GM18861 (cell line): Measurements from ENCODE around the gene LAMA2.

Experiments
- ATAC-seq: cut with Tn5 transposase; IDR thresholded peaks from one replicate; pipeline ENCODE4 v1.9.1; 2021; ENCODE audit not compliant: unreplicated experiment

LAMA2 gene

DNA sequence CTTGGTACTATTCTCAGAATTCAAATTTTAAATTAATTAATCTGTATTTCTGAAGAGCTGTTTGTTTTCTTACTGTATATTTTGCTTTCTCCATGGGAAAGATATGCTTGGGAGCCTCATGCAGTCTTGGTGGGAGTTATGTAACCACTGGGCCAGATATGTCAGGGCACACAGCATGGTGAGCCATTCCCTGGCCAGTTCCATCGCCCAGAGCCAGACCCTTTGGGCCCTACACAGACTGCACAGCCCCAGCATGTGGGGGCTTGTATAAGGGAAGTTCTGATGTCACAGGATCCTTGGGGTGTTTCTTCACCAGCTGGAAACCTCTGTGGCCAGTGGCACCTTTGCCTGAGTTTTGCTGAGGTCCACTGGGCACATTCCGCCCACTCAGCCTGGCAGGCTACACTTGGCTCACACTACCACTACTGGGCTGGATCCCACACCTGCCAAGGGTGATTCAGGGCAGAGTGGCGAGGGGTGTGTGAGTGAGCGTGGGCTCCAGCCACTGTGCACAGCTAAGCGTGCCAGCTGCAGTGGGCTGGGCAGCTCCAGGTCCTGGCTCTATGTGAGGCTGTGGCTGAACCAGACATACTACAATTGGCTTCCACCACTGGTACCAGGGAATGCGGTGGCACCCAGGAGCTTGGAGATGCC, 533.5 kb downstream of the LAMA2 start:
- no peak for ATAC-seq

GRCh38 chr6:129417416-129418086, 534.6 kb downstream of the LAMA2 start:
- no peak for ATAC-seq

GRCh38 chr6:129419324-129419723, 536.4 kb downstream of the LAMA2 start:
- no peak for ATAC-seq

GRCh38 chr6:129426343-129426742, 543.4 kb downstream of the LAMA2 start:
- ATAC-seq = no peak

DNA sequence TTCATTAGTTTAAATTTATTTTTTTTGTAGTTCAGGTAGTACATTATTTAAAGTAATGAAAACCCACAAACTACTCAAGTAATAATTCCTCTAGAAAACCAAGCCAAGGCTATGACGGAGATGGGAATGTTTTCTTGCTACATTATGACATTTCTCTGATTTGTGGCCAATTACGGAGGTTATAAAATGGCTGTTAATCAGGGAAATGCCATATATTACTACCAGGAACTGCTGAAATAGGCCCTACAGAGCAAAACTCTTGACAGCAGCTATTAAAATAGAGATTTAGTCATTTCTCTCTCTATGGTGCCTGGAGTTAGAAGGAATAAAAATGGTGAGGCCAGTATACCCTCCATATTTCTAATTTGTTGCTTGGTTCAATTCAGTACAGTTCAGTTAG, 547.0 kb downstream of the LAMA2 start:
- no peak for ATAC-seq

GRCh38 chr6:129432738-129433137, 549.8 kb downstream of the LAMA2 start:
- no peak for ATAC-seq

DNA sequence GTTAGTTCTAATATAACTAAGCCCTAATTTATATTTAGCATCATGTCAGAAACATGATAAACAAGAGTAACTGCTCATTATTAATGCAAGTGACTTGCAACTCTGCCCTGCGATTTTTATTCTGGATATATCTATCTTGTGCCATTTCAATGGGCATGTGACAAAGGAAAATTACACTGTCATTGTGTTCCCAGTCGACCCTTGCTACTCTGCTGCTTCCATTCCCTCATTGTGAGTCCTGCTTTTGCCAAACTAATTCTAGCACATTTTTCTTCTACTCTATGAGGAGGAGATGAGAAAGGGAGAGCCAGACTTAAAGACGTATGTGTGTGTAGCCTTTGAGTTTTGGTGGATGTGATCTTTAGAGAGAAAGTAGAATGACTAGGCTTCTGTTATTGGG, 551.2 kb downstream of the LAMA2 start:
- ATAC-seq = no peak

DNA sequence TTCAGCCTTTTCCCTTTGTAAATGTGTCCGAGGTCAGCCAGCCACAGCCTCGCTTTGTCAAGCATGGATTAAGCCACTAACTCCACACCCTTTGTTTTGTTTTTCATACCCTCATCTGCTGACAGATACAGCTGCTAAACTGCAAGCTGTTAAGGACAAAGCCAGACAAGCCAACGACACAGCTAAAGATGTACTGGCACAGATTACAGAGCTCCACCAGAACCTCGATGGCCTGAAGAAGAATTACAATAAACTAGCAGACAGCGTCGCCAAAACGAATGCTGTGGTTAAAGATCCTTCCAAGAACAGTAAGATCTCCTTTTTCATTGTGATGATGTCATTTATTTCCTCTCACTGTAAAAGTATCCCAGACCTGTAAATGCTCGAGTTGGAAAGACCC, 557.8 kb downstream of the LAMA2 start:
- ATAC-seq = no peak

GRCh38 chr6:129444683-129445082, 561.7 kb downstream of the LAMA2 start:
- ATAC-seq = no peak

DNA sequence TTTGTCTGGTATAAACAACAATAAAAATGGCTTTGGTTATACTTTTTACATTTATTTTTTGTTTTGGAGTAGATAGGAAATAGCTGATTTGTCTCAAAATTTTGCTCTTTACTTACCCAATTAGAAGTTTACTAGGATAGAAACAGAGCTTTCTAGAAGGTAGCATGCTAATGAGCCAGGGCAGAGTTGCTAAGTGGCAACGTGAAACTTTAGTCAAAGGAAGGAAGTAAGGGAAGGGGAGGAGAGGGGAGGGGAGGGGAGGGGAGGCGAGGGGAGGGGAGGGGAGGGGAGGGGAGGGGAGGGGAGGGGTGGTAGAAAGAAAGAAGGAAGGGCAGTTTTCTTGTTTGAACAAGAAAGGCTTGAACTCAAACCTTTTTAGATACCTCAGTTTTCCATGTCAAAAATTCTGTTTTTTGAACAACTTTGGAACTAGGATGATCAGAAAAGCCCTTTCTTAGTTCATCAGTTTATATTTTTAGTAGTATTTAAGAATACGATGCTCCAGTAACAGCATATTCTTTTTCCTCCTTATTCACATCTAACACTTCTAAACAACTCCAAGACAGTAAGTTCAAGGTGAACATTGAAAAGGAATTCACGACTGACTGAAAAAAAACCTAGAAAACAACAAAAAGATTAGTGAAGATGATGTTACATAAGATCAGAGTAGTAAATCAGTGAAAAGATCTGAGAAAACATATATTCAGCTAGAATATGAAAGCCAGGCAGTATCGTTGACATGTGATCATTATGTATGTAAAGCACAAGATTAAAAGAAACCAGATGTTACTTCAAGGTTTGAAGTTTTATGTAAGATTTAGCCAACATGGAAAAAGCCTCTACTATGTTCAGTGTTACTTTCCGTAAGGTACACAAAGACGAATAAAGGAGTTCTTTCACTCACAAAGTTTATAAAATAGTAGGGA, 563.6 kb downstream of the LAMA2 start:
- no peak for ATAC-seq

GRCh38 chr6:129447198-129447565, 564.2 kb downstream of the LAMA2 start:
- ATAC-seq = no peak

GRCh38 chr6:129448965-129449364, 566.0 kb downstream of the LAMA2 start:
- peak; percentile 96 for ATAC-seq

GRCh38 chr6:129451187-129451586, 568.2 kb downstream of the LAMA2 start:
- no peak for ATAC-seq

- ATAC-seq = no peak
Observed at GRCh38 chr6:129453073-129453472, 570.1 kb downstream of the LAMA2 start.

- no peak for ATAC-seq
Observed at GRCh38 chr6:129454488-129454887, 571.5 kb downstream of the LAMA2 start.

DNA sequence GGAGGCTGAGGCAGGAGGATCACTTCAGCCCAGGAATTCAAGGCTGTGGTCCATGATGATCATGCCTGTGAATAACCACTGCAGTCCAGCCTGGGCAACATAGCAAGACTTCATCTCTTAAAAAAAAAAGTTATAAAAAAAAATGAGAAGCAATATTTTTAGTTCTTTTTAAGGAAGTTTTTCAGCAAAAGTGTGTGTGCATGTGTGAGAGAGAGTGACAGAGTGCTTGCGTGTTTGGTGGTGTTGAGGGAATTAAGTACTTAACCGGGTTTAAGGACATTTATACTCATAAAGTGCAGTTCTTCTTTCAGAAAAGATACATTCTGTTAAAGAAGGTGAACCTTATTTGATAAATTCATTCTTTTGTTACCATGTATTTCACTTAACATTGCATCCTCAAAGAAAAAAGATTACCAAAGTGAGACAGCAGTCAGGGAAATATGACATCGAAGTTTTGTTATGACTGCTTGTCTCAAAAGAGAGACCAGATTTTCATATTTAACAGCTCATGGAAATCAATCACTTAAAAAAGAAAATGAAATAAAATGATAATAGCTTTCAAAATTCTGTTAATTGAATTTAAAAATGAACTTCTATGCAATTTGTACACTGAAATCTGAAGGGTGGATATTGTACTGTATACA, 572.3 kb downstream of the LAMA2 start:
- ATAC-seq = no peak

- no peak for ATAC-seq
Observed at GRCh38 chr6:129460221-129460620, 577.3 kb downstream of the LAMA2 start.

DNA sequence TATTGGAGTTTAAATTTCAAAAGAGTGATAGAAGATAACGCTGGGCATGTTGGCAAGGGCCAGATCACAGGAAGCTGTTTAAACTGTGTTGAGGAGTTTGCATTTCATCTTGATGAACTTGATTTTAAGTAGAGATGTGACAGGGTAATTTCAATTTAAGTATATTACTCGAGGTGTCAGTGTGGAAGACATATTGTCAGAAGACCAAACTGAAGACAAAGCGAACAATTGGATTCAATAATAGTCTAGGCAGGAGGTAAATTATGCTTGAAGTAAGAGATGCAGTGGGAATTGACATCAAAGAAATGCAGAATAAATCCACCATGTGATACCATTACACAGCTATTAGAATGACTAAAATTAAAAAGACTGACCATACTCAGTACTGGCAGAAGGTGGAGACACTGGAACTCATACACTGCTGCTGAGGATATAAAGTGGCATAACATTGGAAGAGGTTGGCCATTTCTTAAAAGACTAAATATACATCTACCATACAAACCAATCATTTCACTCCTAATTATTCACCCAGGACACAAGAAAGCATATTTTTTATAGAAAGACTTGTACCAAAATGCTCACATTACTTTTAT, 586.2 kb downstream of the LAMA2 start:
- no peak for ATAC-seq

DNA sequence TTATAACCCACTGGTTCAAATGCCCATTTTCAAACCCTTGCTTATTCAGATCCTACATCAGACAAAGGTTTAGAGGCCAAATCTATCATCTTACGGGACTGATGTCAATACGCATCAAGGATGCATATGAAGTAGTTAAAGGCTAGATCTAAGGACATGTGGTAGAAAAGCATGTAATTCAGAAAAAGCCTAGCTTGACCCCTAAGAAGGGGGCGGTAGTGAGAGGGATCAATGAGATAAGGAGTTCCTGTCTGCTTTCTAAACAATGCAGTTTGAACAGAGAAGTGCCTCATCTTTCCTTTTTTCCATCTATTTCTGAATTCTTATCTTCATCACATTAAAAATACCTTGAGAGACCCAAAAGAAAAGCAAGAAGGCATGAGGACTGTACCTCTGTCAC, 589.3 kb downstream of the LAMA2 start:
- no peak for ATAC-seq

- no peak for ATAC-seq
Observed at GRCh38 chr6:129473546-129473945, 590.6 kb downstream of the LAMA2 start.
